Neural cell (in vitro differentiated cells): ENCODE results near the gene ATP10D. TPM values are rescaled to one million over a fixed set of nuclear protein-coding genes. Genes with fewer than 3 reads are reported as not detected.

Experiments used
- H2AFZ ChIP-seq: fragments of 200-600, 300-800 bp; sonication (generic), shearing (Covaris generic); 2 replicates; pipeline ENCODE4 v1.6.0; 2014; ENCODE audit warnings: low read depth, mild to moderate bottlenecking, antibody characterized with exemption, low read length, moderate library complexity
- H3F3A ChIP-seq: fragments of 200-600 bp; shearing (Covaris generic); 2 replicates; pipeline ENCODE4 v1.6.1; 2016; ENCODE audit warnings: mild to moderate bottlenecking, moderate library complexity, mixed read lengths, antibody characterized with exemption, low read length; ENCODE audit not compliant: insufficient read depth, poor library complexity, severe bottlenecking
- H3K27ac ChIP-seq: fragments of 200-600, 300-800 bp; sonication (generic), shearing (Covaris generic); 2 replicates; pipeline ENCODE4 v1.5.1; 2014; ENCODE audit warnings: mild to moderate bottlenecking, low read length, moderate library complexity
- H3K27me3 ChIP-seq: fragments of 300-800, 200-600 bp; sonication (generic), shearing (Covaris generic); 2 replicates; pipeline ENCODE4 v1.6.0; 2014; ENCODE audit warnings: mild to moderate bottlenecking, low read depth, low read length, moderate library complexity; ENCODE audit not compliant: insufficient read depth
- H3K36me3 ChIP-seq: fragments of 300-800, 200-600 bp; sonication (generic), shearing (Covaris generic); 2 replicates; pipeline ENCODE4 v1.5.1; 2014; ENCODE audit warnings: mild to moderate bottlenecking, antibody characterized with exemption, low read length, moderate library complexity; ENCODE audit not compliant: insufficient read depth
- H3K4me2 ChIP-seq: fragments of 300-800, 200-600 bp; sonication (generic), shearing (Covaris generic); 2 replicates; pipeline ENCODE4 v1.6.0; 2014; ENCODE audit warnings: mild to moderate bottlenecking, low read length
- H3K4me3 ChIP-seq: fragments of 300-800, 200-600 bp; sonication (generic), shearing (Covaris generic); 2 replicates; pipeline ENCODE4 v1.5.1; 2014; ENCODE audit warnings: mild to moderate bottlenecking, low read length, moderate library complexity
- H3K79me2 ChIP-seq: fragments of 200-600 bp; shearing (Covaris generic); replicated peaks from 2 replicates; pipeline ENCODE4 v1.6.0; 2014; ENCODE audit warnings: mild to moderate bottlenecking, low read length, moderate library complexity; ENCODE audit not compliant: insufficient read depth
- H3K9ac ChIP-seq: fragments of 300-800, 200-600 bp; sonication (generic), shearing (Covaris generic); 2 replicates; pipeline ENCODE4 v1.6.1; 2016; ENCODE audit warnings: mild to moderate bottlenecking, low read length, mixed read lengths
- H3K9me2 ChIP-seq: fragments of 200-600 bp; shearing (Covaris generic); 2 replicates; pipeline ENCODE4 v1.6.1; 2016; ENCODE audit warnings: mild to moderate bottlenecking, low read length, mixed read lengths; ENCODE audit not compliant: insufficient read depth
- H3K9me3 ChIP-seq: fragments of 200-600, 300-800 bp; sonication (generic), shearing (Covaris generic); 2 replicates; pipeline ENCODE4 v1.6.1; 2016; ENCODE audit warnings: mild to moderate bottlenecking, mixed run types, low read length, moderate library complexity, mixed read lengths
- H4K20me1 ChIP-seq: fragments of 200-600 bp; shearing (Covaris generic); 2 replicates; pipeline ENCODE4 v1.6.1; 2016; ENCODE audit warnings: mild to moderate bottlenecking, mixed run types; ENCODE audit not compliant: insufficient read depth
- CTCF ChIP-seq: fragments of 450-650 bp; IDR thresholded peaks from 2 replicates; pipeline ENCODE4 v1.5.1; 2014; ENCODE audit warnings: antibody characterized with exemption, mild to moderate bottlenecking, moderate library complexity; ENCODE audit not compliant: poor library complexity, severe bottlenecking
- EP300 ChIP-seq: fragments of 450-650 bp; conservative IDR thresholded peaks from 2 replicates; pipeline ENCODE4 v1.6.1; 2014; ENCODE audit warnings: antibody characterized with exemption, mild to moderate bottlenecking, moderate library complexity; ENCODE audit not compliant: poor library complexity, severe bottlenecking
- EZH2 ChIP-seq: fragments of 200-600, 300-800 bp; shearing (Covaris generic), sonication (generic); IDR thresholded peaks from 2 replicates; pipeline ENCODE4 v1.6.1; 2014; ENCODE audit warnings: antibody characterized with exemption, low read length, borderline replicate concordance, mild to moderate bottlenecking; ENCODE audit not compliant: insufficient read depth, poor library complexity, severe bottlenecking
- MXI1 ChIP-seq: fragments of 450-650 bp; conservative IDR thresholded peaks from 2 replicates; pipeline ENCODE4 v1.6.1; 2014; ENCODE audit warnings: antibody characterized with exemption, mild to moderate bottlenecking; ENCODE audit not compliant: poor library complexity, severe bottlenecking
- POLR2AphosphoS5 ChIP-seq: IDR thresholded peaks from 2 replicates; pipeline ENCODE4 v1.6.1; 2012
- RAD21 ChIP-seq: fragments of 450-650 bp; conservative IDR thresholded peaks from 2 replicates; pipeline ENCODE4 v1.6.1; 2014; ENCODE audit warnings: antibody characterized with exemption, mild to moderate bottlenecking, moderate library complexity
- REST ChIP-seq: IDR thresholded peaks from 2 replicates; pipeline ENCODE4 v1.6.1; 2012; ENCODE audit warnings: borderline replicate concordance
- SMC3 ChIP-seq: fragments of 450-650 bp; conservative IDR thresholded peaks from 2 replicates; pipeline ENCODE4 v1.6.1; 2014; ENCODE audit warnings: antibody characterized with exemption, mild to moderate bottlenecking, moderate library complexity; ENCODE audit not compliant: poor library complexity
- TAF1 ChIP-seq: IDR thresholded peaks from 2 replicates; pipeline ENCODE4 v1.6.1; 2012; ENCODE audit warnings: low read depth
- polyA plus RNA-seq: library from polyadenylated mRNA; depleted of rRNA; stranded (reverse); fragments of >200 nt; gene quantifications from 2 replicates; pipeline ENCODE4 v1.2.3, GENCODE V29; 2014

The ATP10D gene
- polyA plus RNA-seq, 1 donor from 2014 or later, result 4.5 TPM

- no peaks in the 10 kb centered on the region for H3K36me3 ChIP-seq
- no peak overlapping the region for H3K27ac ChIP-seq
- no peak overlapping the region for H2AFZ ChIP-seq
- H4K20me1 ChIP-seq, result no peaks in the 10 kb centered on the region
- H3K9me3 ChIP-seq, result no peaks in the 10 kb centered on the region
- TF ChIP-seq CTCF, result no peak
- no peak for TF ChIP-seq POLR2AphosphoS5
- TF ChIP-seq EZH2, result no peak
- no peak for TF ChIP-seq RAD21
- TF ChIP-seq REST, result no peak
- TF ChIP-seq EP300, result no peak
- no peak for TF ChIP-seq MXI1
- no peak for TF ChIP-seq SMC3
- TF ChIP-seq TAF1, result no peak
- H3K27me3 ChIP-seq, result no peaks in the 10 kb centered on the region
- no peaks in the 10 kb centered on the region for H3F3A ChIP-seq
- H3K4me3 ChIP-seq, result no peak overlapping the region
- H3K9ac ChIP-seq, result no peak overlapping the region
- no peak overlapping the region for H3K4me2 ChIP-seq
- no peaks in the 10 kb centered on the region for H3K79me2 ChIP-seq
- H3K9me2 ChIP-seq, result no peaks in the 10 kb centered on the region
Observed at GRCh38 chr4:47612116-47613023, 127.3 kb downstream of the ATP10D start.

GRCh38 chr4:47615385-47615784 is 130.3 kb downstream of the ATP10D start:
- H3K4me3 ChIP-seq, result no peak overlapping the region
- no peak overlapping the region for H3K9ac ChIP-seq
- no peaks in the 10 kb centered on the region for H3K9me3 ChIP-seq
- H3K9me2 ChIP-seq, result no peaks in the 10 kb centered on the region
- H4K20me1 ChIP-seq, result no peaks in the 10 kb centered on the region
- H3K27ac ChIP-seq, result no peak overlapping the region
- no peaks in the 10 kb centered on the region for H3K27me3 ChIP-seq
- H2AFZ ChIP-seq, result no peak overlapping the region
- H3K4me2 ChIP-seq, result no peak overlapping the region
- no peaks in the 10 kb centered on the region for H3F3A ChIP-seq
- no peaks in the 10 kb centered on the region for H3K36me3 ChIP-seq
- H3K79me2 ChIP-seq, result no peaks in the 10 kb centered on the region
- TF ChIP-seq SMC3 (no peak), TAF1 (no peak), MXI1 (no peak), EZH2 (no peak), REST (no peak), EP300 (no peak), POLR2AphosphoS5 (no peak), CTCF (no peak), RAD21 (no peak)
